Spleen (tissue), 11 donors: ENCODE data around the gene CASS4. TPM values are rescaled to one million over a fixed set of nuclear protein-coding genes. Genes with fewer than 3 reads are reported as not detected.

Experiments used
- DNase-seq: peaks from one replicate; pipeline ENCODE4 v3.0.0-alpha.2; 2020
- H3K27ac ChIP-seq, 8 donors: fragments of 200-600 bp; sonication (generic) in 7 of 8; 1 replicate in 4 of 8; 2 replicates in 4 of 8; pipeline versions ENCODE4 v1.5.0 to v1.8.0; 2016 to 2021; ENCODE audit warnings: inconsistent platforms in 4 of 8, mild to moderate bottlenecking in 4 of 8, moderate library complexity in 1 of 8
- H3K27me3 ChIP-seq, 7 donors: fragments of 200-600 bp; sonication (generic) in 6 of 7; replicated peaks in 1 of 7; 1 replicate in 4 of 7; 2 replicates in 3 of 7; pipeline versions ENCODE4 v1.5.0 to v1.8.0; 2016 to 2021; ENCODE audit warnings: inconsistent platforms in 3 of 7, mild to moderate bottlenecking in 1 of 7
- H3K36me3 ChIP-seq, 6 donors: fragments of 200-600 bp; sonication (generic) in 5 of 6; 1 replicate in 4 of 6; 2 replicates in 2 of 6; pipeline versions ENCODE4 v1.5.0 to v1.8.0; 2016 to 2021; ENCODE audit warnings: inconsistent platforms in 2 of 6
- H3K4me1 ChIP-seq, 6 donors: fragments of 200-600 bp; sonication (generic) in 5 of 6; 1 replicate in 3 of 6; 2 replicates in 3 of 6; pipeline versions ENCODE4 v1.5.0 to v1.8.0; 2016 to 2021; ENCODE audit warnings: inconsistent platforms in 3 of 6
- H3K4me3 ChIP-seq, 8 donors: fragments of 200-600 bp; sonication (generic) in 7 of 8; 1 replicate in 4 of 8; 2 replicates in 4 of 8; pipeline versions ENCODE4 v1.5.0 to v1.8.0; 2016 to 2021; ENCODE audit warnings: inconsistent platforms in 4 of 8, mild to moderate bottlenecking in 4 of 8, moderate library complexity in 2 of 8
- H3K9me3 ChIP-seq, 8 donors: fragments of 200-600 bp; sonication (generic) in 7 of 8; 1 replicate in 4 of 8; 2 replicates in 4 of 8; pipeline versions ENCODE4 v1.5.0 to v1.8.0; 2016 to 2021; ENCODE audit warnings: inconsistent platforms in 4 of 8
- CTCF ChIP-seq, 11 experiments: fragments of 200-600 bp in 7 of 11; fragments of 450-650 bp in 4 of 11; sonication (generic) in 4 of 11; IDR thresholded peaks in 8 of 11; conservative IDR thresholded peaks in 3 of 11; 1 replicate in 7 of 11; 2 replicates in 4 of 11; pipeline versions ENCODE4 v1.4.0 to v1.8.0; 2016 to 2021; ENCODE audit warnings: antibody characterized with exemption in 11 of 11, inconsistent platforms in 4 of 11, mild to moderate bottlenecking in 1 of 11
- POLR2A ChIP-seq, 3 donors: fragments of 450-650 bp; IDR thresholded peaks; one replicate each; pipeline ENCODE4 v1.5.1; 2017; ENCODE audit warnings: antibody characterized with exemption in 3 of 3, mild to moderate bottlenecking in 1 of 3
- POLR2AphosphoS5 ChIP-seq, 3 donors: sonication (generic); formaldehyde crosslinking; IDR thresholded peaks; one replicate each; pipeline ENCODE4 v1.5.1; 2017; ENCODE audit warnings: antibody characterized with exemption in 3 of 3
- WGBS, 5 donors: extraction: QIAGEN DNeasy Blood & Tissue Kit in 3 of 5; methylation state at CpG; one replicate each; pipeline versions ENCODE4 v1.1.5 to v1.1.7; 2013 to 2018; 5-methylcytosine and 5-hydroxymethylcytosine counted together
- intact Hi-C: fragments of 100-400 bp; cut with DNase I; formaldehyde crosslinking; loops from one replicate; pipeline ENCODE4 v1.15.0; 2023; ENCODE audit warnings: low total_unique reads
- polyA plus RNA-seq, 3 donors: library from polyadenylated mRNA; stranded (reverse); fragments of 200-250 nt; gene quantifications; one replicate each; pipeline ENCODE4 v1.2.1, GENCODE V29; 2013
- total RNA-seq, 7 donors: library from RNA; depleted of rRNA in 3 of 7; stranded (reverse); fragments of >200 nt in 3 of 7; fragmentation: NEBNext Ultra II Directional in 4 of 7; extraction: Animal tissue kit (Norgen Biotek cat#: 25700) in 4 of 7; gene quantifications; one replicate each; pipeline versions ENCODE4 v1.1.0 to v1.2.1, GENCODE V29; 2016 to 2021
- donor health status: healthy with polysubstance abuse.
- donor health status: DM: no; HTN: no; CAD: no; lungs with moderate emphysema.
- donor health status: DM: no; HTN: no; CAD: no.
- donor health status: Bipolar disorder and iron deficiency.
- donor health status: healthy.
- donor health status: DM: no; HTN: no; CAD: no.
- donor health status: DM: yes; HTN: yes; CAD: no.

CASS4 gene
- total and polyA plus RNA-seq, 10 donors = 1.2 to 15.5 (median 11.1) TPM

DNA sequence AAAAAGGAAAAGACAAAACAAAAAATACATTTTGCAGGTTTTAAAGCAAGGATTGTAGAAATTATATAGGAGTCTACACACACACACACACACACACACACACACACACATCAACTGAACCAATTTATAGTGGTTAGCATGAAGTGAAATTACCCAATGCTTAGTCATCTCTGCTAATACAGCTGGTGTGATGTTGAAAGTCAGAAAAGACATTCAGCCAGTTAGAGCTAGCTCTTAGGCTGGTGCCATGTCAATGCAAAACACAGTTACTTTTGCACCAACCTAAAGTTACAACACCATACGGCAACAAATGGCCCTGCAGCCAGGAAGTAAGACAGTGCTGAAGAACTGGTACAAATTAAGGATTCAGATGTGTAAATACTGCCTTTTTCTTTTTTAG lies 38.1 kb upstream of the CASS4 start:
- peaks cover 0 to 18% (median 0%) of the 10 kb centered on the region in 6 donors for H3K4me1 ChIP-seq
- peak overlapping the region in 5 of 8 donors; percentile 27 to 72 (median 65) for H3K27ac ChIP-seq
- no peaks in the 10 kb centered on the region for H3K9me3 ChIP-seq
- 25 to 59% (median 45%) methylated on average over 1 of the region's 1 CpG for WGBS, 5 donors
- no peak for TF ChIP-seq POLR2AphosphoS5 (IDR thresholded peaks at IDR 0.05)
- TF ChIP-seq POLR2A (IDR thresholded peaks at IDR 0.05) = no peak
- no peak for TF ChIP-seq CTCF (IDR thresholded peaks at IDR 0.05 in 8 of 11, conservative IDR thresholded peaks at IDR 0.05 in 3 of 11)
- intact Hi-C loops = no loop called here
- peaks cover 0 to 62% (median 11%) of the 10 kb centered on the region in 6 donors for H3K36me3 ChIP-seq
- no peak for DNase-seq
- H3K4me3 ChIP-seq = no peak overlapping the region
- no peaks in the 10 kb centered on the region for H3K27me3 ChIP-seq

- WGBS, 5 donors = 32 to 73% (median 54%) methylated on average over 2 of the region's 2 CpGs
- Histone ChIP-seq H3K36me3 (peaks cover 0 to 43% (median 0%) of the 10 kb centered on the region in 6 donors), H3K27ac (peak overlapping the region in 3 of 8 donors; percentile 15 to 62 (median 28)), H3K4me1 (peaks cover 0 to 18% (median 0%) of the 10 kb centered on the region in 6 donors), H3K4me3 (no peak overlapping the region), H3K27me3 (no peaks in the 10 kb centered on the region), H3K9me3 (no peaks in the 10 kb centered on the region)
- no peak for TF ChIP-seq POLR2AphosphoS5 (IDR thresholded peaks at IDR 0.05)
- no peak for TF ChIP-seq POLR2A (IDR thresholded peaks at IDR 0.05)
- no peak for TF ChIP-seq CTCF (IDR thresholded peaks at IDR 0.05 in 8 of 11, conservative IDR thresholded peaks at IDR 0.05 in 3 of 11)
- DNase-seq = no peak
- intact Hi-C loops = no loop called here
Measured at GRCh38 chr20:56376331-56376730, 35.7 kb upstream of the CASS4 start.

DNA sequence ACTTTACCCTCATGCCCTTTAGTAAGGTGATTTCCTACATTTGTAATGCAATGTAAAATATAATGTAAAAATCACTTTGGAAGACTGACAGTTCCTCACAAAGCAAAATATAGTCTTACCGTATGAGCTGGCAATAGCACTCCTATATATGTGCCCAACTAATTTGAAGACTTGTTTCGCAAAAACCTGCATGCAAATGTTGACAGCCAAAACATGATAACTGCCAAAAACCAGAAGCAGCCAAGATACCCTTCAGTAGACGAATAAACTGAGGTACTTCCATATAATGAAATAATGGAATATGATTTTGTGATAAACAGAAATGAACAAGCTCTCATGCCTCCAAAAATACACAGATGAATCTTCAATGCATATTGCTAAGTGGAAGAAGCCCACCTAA lies 33.7 kb upstream of the CASS4 start:
- intact Hi-C loops = no loop called here
- Histone ChIP-seq H3K27me3 (no peaks in the 10 kb centered on the region), H3K27ac (no peak overlapping the region), H3K36me3 (peaks cover 0 to 48% (median 4%) of the 10 kb centered on the region in 6 donors), H3K9me3 (no peaks in the 10 kb centered on the region), H3K4me1 (peaks cover 0 to 18% (median 0%) of the 10 kb centered on the region in 6 donors), H3K4me3 (no peak overlapping the region)
- WGBS, 5 donors = 87 to 98% (median 94%) methylated on average over 3 of the region's 3 CpGs
- TF ChIP-seq POLR2A (IDR thresholded peaks at IDR 0.05) = no peak
- DNase-seq = no peak

- 31 to 61% (median 58%) methylated on average over 1 of the region's 1 CpG for WGBS, 5 donors
- Histone ChIP-seq H3K36me3 (peaks cover 0 to 65% (median 7%) of the 10 kb centered on the region in 6 donors), H3K27me3 (no peaks in the 10 kb centered on the region), H3K9me3 (no peaks in the 10 kb centered on the region), H3K4me1 (peaks cover 0 to 4% (median 0%) of the 10 kb centered on the region in 6 donors), H3K27ac (no peak overlapping the region), H3K4me3 (no peak overlapping the region)
- intact Hi-C loops = no loop called here
- no peak for DNase-seq
- TF ChIP-seq POLR2A (IDR thresholded peaks at IDR 0.05) = no peak
- TF ChIP-seq CTCF (IDR thresholded peaks at IDR 0.05 in 8 of 11, conservative IDR thresholded peaks at IDR 0.05 in 3 of 11) = no peak
- TF ChIP-seq POLR2AphosphoS5 (IDR thresholded peaks at IDR 0.05) = no peak
Measured at GRCh38 chr20:56380375-56380774, 31.7 kb upstream of the CASS4 start.

- DNase-seq = no peak
- Histone ChIP-seq H3K9me3 (no peaks in the 10 kb centered on the region), H3K36me3 (peaks cover 0 to 76% (median 10%) of the 10 kb centered on the region in 6 donors), H3K27me3 (no peaks in the 10 kb centered on the region), H3K27ac (no peak overlapping the region), H3K4me3 (no peak overlapping the region), H3K4me1 (peaks cover 0 to 4% (median 0%) of the 10 kb centered on the region in 6 donors)
- intact Hi-C loops = no loop called here
- 82 to 93% (median 89%) methylated on average over 1 of the region's 1 CpG for WGBS, 5 donors
- no peak for TF ChIP-seq POLR2A (IDR thresholded peaks at IDR 0.05)
- no peak for TF ChIP-seq CTCF (IDR thresholded peaks at IDR 0.05 in 8 of 11, conservative IDR thresholded peaks at IDR 0.05 in 3 of 11)
- no peak for TF ChIP-seq POLR2AphosphoS5 (IDR thresholded peaks at IDR 0.05)
Measured at GRCh38 chr20:56381501-56381900, 30.6 kb upstream of the CASS4 start.
